Uterus (tissue), 4 donors: ENCODE data around the gene NTRK1. TPM values are rescaled to one million over a fixed set of nuclear protein-coding genes. Genes with fewer than 3 reads are reported as not detected.
A peak's percentile ranks its signal among the peaks of the same experiment; 100 is the strongest.

Experiments used
- DNase-seq, 2 donors: peaks; one replicate each; pipeline ENCODE4 v3.0.0-alpha.2; 2019 to 2020
- H3K27ac ChIP-seq, 2 donors: fragments of 200-600 bp; sonication (generic); 1 replicate in 1 of 2; 2 replicates in 1 of 2; pipeline ENCODE4 v1.5.1; 2016 to 2018
- H3K27me3 ChIP-seq, 2 donors: fragments of 200-600 bp; sonication (generic); one replicate each; pipeline ENCODE4 v1.5.1; 2018 to 2019; ENCODE audit warnings: control low read depth in 1 of 2
- H3K36me3 ChIP-seq, 2 donors: fragments of 200-600 bp; sonication (generic); one replicate each; pipeline ENCODE4 v1.5.1; 2019; ENCODE audit warnings: control low read depth in 1 of 2
- H3K4me1 ChIP-seq, 2 donors: fragments of 200-600 bp; sonication (generic); one replicate each; pipeline ENCODE4 v1.5.1; 2018 to 2019; ENCODE audit warnings: control low read depth in 1 of 2
- H3K4me3 ChIP-seq, 2 donors: fragments of 200-600 bp; sonication (generic); 1 replicate in 1 of 2; 2 replicates in 1 of 2; pipeline ENCODE4 v1.5.1; 2018 to 2019; ENCODE audit warnings: mild to moderate bottlenecking in 1 of 2
- H3K9me3 ChIP-seq, 2 donors: fragments of 200-600 bp; sonication (generic); one replicate each; pipeline ENCODE4 v1.5.1; 2019; ENCODE audit warnings: control low read depth in 1 of 2
- CTCF ChIP-seq, 4 experiments: fragments of 200-600 bp in 2 of 4; fragments of 450-650 bp in 2 of 4; sonication (generic) in 2 of 4; IDR thresholded peaks; one replicate each; pipeline ENCODE4 v1.5.1; 2016 to 2019; ENCODE audit warnings: antibody characterized with exemption in 4 of 4, mild to moderate bottlenecking in 2 of 4, moderate library complexity in 1 of 4
- POLR2A ChIP-seq, 2 donors: fragments of 450-650 bp; IDR thresholded peaks; one replicate each; pipeline ENCODE4 v1.6.1; 2016; ENCODE audit warnings: antibody characterized with exemption in 2 of 2, mild to moderate bottlenecking in 1 of 2, moderate library complexity in 1 of 2
- intact Hi-C: fragments of 100-400 bp; cut with DNase I; formaldehyde crosslinking; loops from one replicate; pipeline ENCODE4 v1.15.1; 2023; ENCODE audit warnings: low total_unique reads
- total RNA-seq, 4 donors: library from RNA; depleted of rRNA in 3 of 4; stranded (reverse); fragments of >200 nt in 3 of 4; gene quantifications; one replicate each; pipeline versions ENCODE4 v1.1.0 to v1.2.4, GENCODE V29; 2014 to 2023
- donor health status: DM: yes; HTN: yes; CAD: no.

The NTRK1 gene
- total RNA-seq, 4 donors from 2014 or later = 0.35 to 19.2 (median 3.6) TPM

GRCh38 chr1:156897078-156897825 is 36.6 kb downstream of the NTRK1 start:
- Histone ChIP-seq H3K36me3 (no peaks in the 10 kb centered on the region), H3K27me3 (peaks cover 0 to 4% of the 10 kb centered on the region in 2 donors), H3K27ac (peak overlapping the region; percentile 90 to 97), H3K9me3 (no peaks in the 10 kb centered on the region), H3K4me1 (peaks cover 0 to 17% of the 10 kb centered on the region in 2 donors), H3K4me3 (no peak overlapping the region)
- intact Hi-C loops = no loop called here
- TF ChIP-seq CTCF (IDR thresholded peaks at IDR 0.05) (no peak), POLR2A (IDR thresholded peaks at IDR 0.05) (no peak)
- no peak for DNase-seq

GRCh38 chr1:156898161-156898566 is 37.5 kb downstream of the NTRK1 start:
- Histone ChIP-seq H3K27me3 (peaks cover 0 to 4% of the 10 kb centered on the region in 2 donors), H3K9me3 (no peaks in the 10 kb centered on the region), H3K4me3 (no peak overlapping the region), H3K36me3 (no peaks in the 10 kb centered on the region), H3K27ac (peak overlapping the region; percentile 90 to 97), H3K4me1 (peaks cover 0 to 12% of the 10 kb centered on the region in 2 donors)
- DNase-seq = peak; percentile 47 to 60
- intact Hi-C loops = no loop called here
- TF ChIP-seq CTCF (IDR thresholded peaks at IDR 0.05) (no peak), POLR2A (IDR thresholded peaks at IDR 0.05) (no peak)

- H3K36me3 ChIP-seq = no peaks in the 10 kb centered on the region
- H3K27ac ChIP-seq = peak overlapping the region; percentile 90 to 97
- peaks cover 0 to 11% of the 10 kb centered on the region in 2 donors for H3K4me1 ChIP-seq
- H3K4me3 ChIP-seq = no peak overlapping the region
- DNase-seq = no peak
- TF ChIP-seq CTCF (IDR thresholded peaks at IDR 0.05) (no peak), POLR2A (IDR thresholded peaks at IDR 0.05) (no peak)
- no peaks in the 10 kb centered on the region for H3K9me3 ChIP-seq
- intact Hi-C loops = no loop called here
- H3K27me3 ChIP-seq = no peaks in the 10 kb centered on the region
Observed at GRCh38 chr1:156898971-156899664, 38.5 kb downstream of the NTRK1 start.

- Histone ChIP-seq H3K4me1 (peaks cover 0 to 11% of the 10 kb centered on the region in 2 donors), H3K27me3 (no peaks in the 10 kb centered on the region)
- DNase-seq = no peak
Observed at GRCh38 chr1:156899956-156900718, 39.5 kb downstream of the NTRK1 start.

More at GRCh38 chr1:156899956-156900718, 39.5 kb downstream of the NTRK1 start:
- no peak for TF ChIP-seq CTCF (IDR thresholded peaks at IDR 0.05)
- TF ChIP-seq POLR2A (IDR thresholded peaks at IDR 0.05) = no peak
- intact Hi-C loops = no loop called here
- Histone ChIP-seq H3K4me3 (no peak overlapping the region), H3K9me3 (no peaks in the 10 kb centered on the region), H3K27ac (peak overlapping the region; percentile 42 to 97), H3K36me3 (no peaks in the 10 kb centered on the region)
